T-helper 17 cell (primary cell): ENCODE results near the gene CDH4. TPM values are rescaled to one million over a fixed set of nuclear protein-coding genes. Genes with fewer than 3 reads are reported as not detected.

Experiments used
- ATAC-seq: fragments of 150-1000 bp; cut with Tn5 transposase; 2 replicates; pipeline ENCODE4 v1.10.0; 2021; ENCODE audit warnings: mild to moderate bottlenecking, moderate library complexity
- DNase-seq, 3 donors: peaks; one replicate each; pipeline versions ENCODE4 v3.0.0 to v3.0.0-alpha.2; 2020 to 2021
- H3K9me3 ChIP-seq: one replicate; pipeline ENCODE4 v1.7.0; 2013; ENCODE audit warnings: low read length, mild to moderate bottlenecking; ENCODE audit not compliant: control insufficient read depth, poor library complexity, severe bottlenecking
- H3K27ac Mint-ChIP-seq: one replicate; pipeline ENCODE4 v1.8.0; 2022; ENCODE audit warnings: mild to moderate bottlenecking, moderate library complexity, mixed read lengths
- H3K27me3 Mint-ChIP-seq: one replicate; pipeline ENCODE4 v1.8.0; 2022; ENCODE audit warnings: mixed read lengths
- H3K36me3 Mint-ChIP-seq: one replicate; pipeline ENCODE4 v1.8.0; 2022; ENCODE audit warnings: low read depth, mixed read lengths
- H3K4me1 Mint-ChIP-seq: one replicate; pipeline ENCODE4 v1.8.0; 2022; ENCODE audit warnings: mild to moderate bottlenecking, mixed read lengths
- H3K4me3 Mint-ChIP-seq: one replicate; pipeline ENCODE4 v1.8.0; 2022; ENCODE audit warnings: mild to moderate bottlenecking, moderate library complexity, mixed read lengths
- total RNA-seq, 4 donors: library from RNA in 2 of 4; stranded (reverse) in 2 of 4; gene quantifications; one replicate each; pipeline ENCODE4 v1.2.3 and lab custom pipeline; 2022 to 2026

The CDH4 gene
- total RNA-seq, 2 donors from 2014 or later = 0.55 to 0.67 TPM

- Mint-ChIP-seq H3K4me3 (no peak overlapping the region), H3K27me3 (peaks cover 17% of the 10 kb centered on the region), H3K36me3 (peaks cover 2% of the 10 kb centered on the region), H3K4me1 (no peaks in the 10 kb centered on the region), H3K27ac (no peak overlapping the region)
- DNase-seq = no peak
- H3K9me3 ChIP-seq = no peaks in the 10 kb centered on the region
- ATAC-seq = no peak
Observed at GRCh38 chr20:61636531-61637116, 384.6 kb downstream of the CDH4 start.

- no peaks in the 10 kb centered on the region for H3K9me3 ChIP-seq
- Mint-ChIP-seq H3K36me3 (no peaks in the 10 kb centered on the region), H3K27me3 (peaks cover 17% of the 10 kb centered on the region), H3K27ac (no peak overlapping the region), H3K4me3 (no peak overlapping the region), H3K4me1 (no peaks in the 10 kb centered on the region)
- no peak for ATAC-seq
- DNase-seq = no peak
Observed at GRCh38 chr20:61638802-61639585, 386.9 kb downstream of the CDH4 start.

- H3K4me1 Mint-ChIP-seq = no peaks in the 10 kb centered on the region
- H3K36me3 Mint-ChIP-seq = no peaks in the 10 kb centered on the region
- no peak for DNase-seq
- no peak overlapping the region for H3K27ac Mint-ChIP-seq
- peaks cover 17% of the 10 kb centered on the region for H3K27me3 Mint-ChIP-seq
- no peaks in the 10 kb centered on the region for H3K9me3 ChIP-seq
- ATAC-seq = no peak
- no peak overlapping the region for H3K4me3 Mint-ChIP-seq
Observed at GRCh38 chr20:61640131-61640870, 388.2 kb downstream of the CDH4 start.

DNA sequence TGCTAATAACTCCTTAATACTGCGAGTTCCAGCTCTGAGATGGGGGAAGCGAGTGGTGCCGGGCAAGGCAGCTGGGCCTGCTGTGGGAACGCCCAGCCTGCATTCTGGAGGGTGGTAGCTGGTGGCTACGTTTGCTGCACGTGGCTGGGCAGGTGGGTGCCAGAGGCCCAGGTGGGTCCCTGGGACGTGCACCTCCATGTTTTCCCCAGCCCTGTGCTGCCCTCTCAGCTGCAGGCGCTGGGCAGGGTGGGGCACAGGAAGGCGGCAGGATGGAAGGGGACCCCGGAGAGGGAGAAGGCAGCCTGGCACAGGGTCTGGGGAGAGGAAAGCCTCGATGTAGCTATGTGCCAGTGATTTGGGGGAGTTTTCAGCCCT, 388.8 kb downstream of the CDH4 start:
- no peak overlapping the region for H3K27ac Mint-ChIP-seq
- DNase-seq = no peak
- no peaks in the 10 kb centered on the region for H3K36me3 Mint-ChIP-seq
- ATAC-seq = no peak
- H3K9me3 ChIP-seq = no peaks in the 10 kb centered on the region
- H3K4me3 Mint-ChIP-seq = no peak overlapping the region
- H3K27me3 Mint-ChIP-seq = peaks cover 17% of the 10 kb centered on the region
- H3K4me1 Mint-ChIP-seq = no peaks in the 10 kb centered on the region

DNA sequence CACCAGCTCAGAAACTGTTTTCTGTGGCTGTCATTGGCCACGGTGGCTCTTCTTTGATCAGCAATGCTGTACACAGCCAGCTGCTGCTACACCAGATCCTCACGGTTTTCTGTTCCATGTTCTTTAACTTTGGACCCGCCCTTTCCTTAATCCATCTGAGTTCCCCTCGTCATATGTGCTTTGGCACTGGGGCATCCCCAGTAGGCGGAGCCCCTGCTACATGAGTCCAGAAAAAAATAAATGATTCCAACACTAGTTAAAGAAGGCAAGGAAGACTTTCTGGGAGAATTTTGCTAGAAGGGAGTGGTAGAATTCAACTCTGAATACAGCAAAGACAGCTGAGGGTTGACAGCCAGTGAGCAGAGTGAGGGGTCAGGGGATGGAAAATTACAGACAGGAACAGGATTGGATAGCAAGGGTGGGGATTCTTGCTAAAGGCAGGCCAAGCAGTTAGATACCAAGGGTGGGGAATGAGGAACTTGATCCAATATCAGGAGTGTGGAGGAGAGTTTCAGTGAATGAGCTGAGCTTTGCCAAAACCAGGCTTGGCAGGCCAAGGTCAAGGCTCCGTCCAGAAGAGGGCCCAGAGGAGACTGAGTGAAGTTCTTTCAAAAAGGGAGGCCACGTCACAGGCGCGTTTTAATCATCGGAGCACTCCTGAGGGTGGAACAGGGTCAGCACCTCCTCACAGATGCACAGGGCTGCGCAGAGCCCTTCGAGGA, 391.8 kb downstream of the CDH4 start:
- Mint-ChIP-seq H3K27me3 (peaks cover 20% of the 10 kb centered on the region), H3K4me3 (no peak overlapping the region), H3K36me3 (no peaks in the 10 kb centered on the region), H3K4me1 (no peaks in the 10 kb centered on the region), H3K27ac (no peak overlapping the region)
- ATAC-seq (no peak), DNase-seq (no peak)
- H3K9me3 ChIP-seq = no peaks in the 10 kb centered on the region

DNA sequence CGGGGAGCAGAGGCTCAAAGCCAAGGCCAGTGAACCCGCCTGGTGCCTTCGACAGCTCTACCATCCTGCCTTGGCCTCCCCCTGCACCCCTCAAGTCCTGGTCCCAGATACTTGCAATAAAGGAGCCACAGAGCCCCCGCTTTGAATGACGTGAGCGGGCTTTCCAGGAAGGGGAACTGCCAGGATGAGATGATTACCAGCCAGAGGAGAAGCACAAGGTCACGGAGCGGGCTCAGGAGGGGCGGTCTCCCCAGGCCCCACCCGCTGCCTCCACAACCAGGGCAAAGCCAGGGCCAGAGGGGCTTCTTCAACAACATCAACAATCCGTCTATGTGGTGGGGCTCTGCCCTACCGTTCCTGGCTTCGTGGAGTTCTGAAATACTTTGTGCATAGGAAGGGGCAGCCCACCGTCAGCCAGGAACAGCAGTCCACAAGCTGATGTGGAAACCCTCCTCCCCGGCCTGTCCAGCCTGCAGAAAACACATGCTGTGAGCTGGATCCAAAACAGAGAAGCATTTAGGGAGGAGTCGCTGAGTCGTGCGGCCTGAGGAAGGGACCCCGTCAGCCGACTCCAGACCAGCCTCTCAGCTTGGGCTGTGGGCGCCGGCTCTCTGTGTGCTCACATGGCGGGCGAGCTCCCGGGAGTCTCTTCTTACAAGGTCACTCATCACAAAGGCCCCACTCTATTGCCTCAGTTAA, 392.5 kb downstream of the CDH4 start:
- no peaks in the 10 kb centered on the region for H3K36me3 Mint-ChIP-seq

DNA sequence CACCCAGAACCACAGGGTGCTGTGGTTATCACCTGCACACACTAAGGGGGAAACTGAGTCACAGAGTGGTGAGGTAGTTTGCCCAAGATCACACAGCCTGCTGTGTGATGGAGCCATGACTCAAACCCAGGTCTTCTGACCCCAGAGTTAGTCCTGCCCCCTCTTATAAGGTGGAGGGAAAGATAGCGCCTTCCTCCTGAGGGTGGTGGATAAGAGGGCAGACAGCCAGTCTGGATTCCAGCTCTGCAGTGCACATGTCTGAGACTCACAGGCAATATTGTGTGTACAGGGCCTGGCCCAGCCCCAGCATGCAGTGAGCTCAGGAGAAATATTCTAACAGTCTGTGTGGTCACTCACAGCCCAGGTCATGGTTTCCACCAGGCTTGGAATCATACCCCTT, 393.7 kb downstream of the CDH4 start:
- no peak overlapping the region for H3K27ac Mint-ChIP-seq
- no peak for ATAC-seq

More for the DNA sequence above, 392.5 kb downstream of the CDH4 start:
- Mint-ChIP-seq H3K4me3 (no peak overlapping the region), H3K27me3 (peaks cover 17% of the 10 kb centered on the region), H3K27ac (no peak overlapping the region), H3K4me1 (no peaks in the 10 kb centered on the region)
- H3K9me3 ChIP-seq = no peaks in the 10 kb centered on the region
- ATAC-seq = no peak
- DNase-seq = no peak

GRCh38 chr20:61646453-61646852, 394.4 kb downstream of the CDH4 start:
- no peak for DNase-seq
- no peaks in the 10 kb centered on the region for H3K4me1 Mint-ChIP-seq
- peaks cover 6% of the 10 kb centered on the region for H3K27me3 Mint-ChIP-seq
- ATAC-seq = no peak
- H3K9me3 ChIP-seq = no peaks in the 10 kb centered on the region
- H3K4me3 Mint-ChIP-seq = no peak overlapping the region
- no peak overlapping the region for H3K27ac Mint-ChIP-seq
- H3K36me3 Mint-ChIP-seq = no peaks in the 10 kb centered on the region

More for the DNA sequence above, 393.7 kb downstream of the CDH4 start:
- no peak for DNase-seq
- H3K9me3 ChIP-seq = no peaks in the 10 kb centered on the region
- Mint-ChIP-seq H3K27me3 (peaks cover 9% of the 10 kb centered on the region), H3K36me3 (no peaks in the 10 kb centered on the region), H3K4me3 (no peak overlapping the region), H3K4me1 (no peaks in the 10 kb centered on the region)

GRCh38 chr20:61646986-61647385, 394.9 kb downstream of the CDH4 start:
- ATAC-seq = no peak
- Mint-ChIP-seq H3K4me1 (no peaks in the 10 kb centered on the region), H3K27ac (no peak overlapping the region), H3K27me3 (peaks cover 11% of the 10 kb centered on the region), H3K4me3 (no peak overlapping the region), H3K36me3 (no peaks in the 10 kb centered on the region)
- DNase-seq = no peak
- no peaks in the 10 kb centered on the region for H3K9me3 ChIP-seq

GRCh38 chr20:61647702-61648101, 395.6 kb downstream of the CDH4 start:
- H3K4me3 Mint-ChIP-seq = no peak overlapping the region
- ATAC-seq = no peak
- H3K27ac Mint-ChIP-seq = no peak overlapping the region
- no peaks in the 10 kb centered on the region for H3K4me1 Mint-ChIP-seq
- H3K36me3 Mint-ChIP-seq = no peaks in the 10 kb centered on the region
- H3K9me3 ChIP-seq = no peaks in the 10 kb centered on the region
- H3K27me3 Mint-ChIP-seq = peaks cover 11% of the 10 kb centered on the region
- DNase-seq = no peak

DNA sequence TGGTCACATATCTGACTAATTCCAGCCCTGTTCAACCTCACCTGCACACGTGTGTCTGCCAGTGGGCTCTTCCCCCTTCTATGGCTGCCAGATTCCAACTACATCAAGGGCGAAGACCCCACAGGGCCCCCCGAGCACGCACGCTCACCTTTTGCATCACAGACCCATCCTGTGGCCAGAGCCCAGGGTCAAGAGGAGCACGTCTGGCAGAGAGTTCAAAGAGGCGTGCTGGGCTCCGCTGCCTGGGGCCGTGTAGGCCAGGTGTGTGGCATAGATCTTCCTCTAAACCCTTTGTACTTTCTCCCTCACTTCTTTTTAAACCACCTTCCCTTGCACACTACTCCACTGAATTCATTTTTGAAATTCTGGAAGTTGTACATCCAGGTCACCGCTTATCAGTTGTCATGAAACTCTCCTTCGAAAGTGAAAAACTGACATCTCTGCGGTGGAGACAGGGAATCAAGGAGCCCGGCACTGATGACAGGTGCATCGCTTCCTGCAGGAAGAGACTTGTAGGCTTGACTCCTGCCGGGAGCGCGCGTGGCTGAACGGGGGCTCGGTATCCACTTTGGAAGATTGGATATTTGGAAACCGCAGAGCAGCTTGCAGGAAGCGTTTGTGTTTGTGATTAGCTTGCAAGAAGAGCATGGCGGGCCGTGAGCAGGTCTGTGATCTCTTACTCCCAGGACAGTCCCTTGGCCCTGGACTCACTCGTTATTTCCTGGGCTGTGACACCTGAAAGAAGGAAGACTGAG, 397.2 kb downstream of the CDH4 start:
- DNase-seq (no peak), ATAC-seq (no peak)
- Mint-ChIP-seq H3K27ac (no peak overlapping the region), H3K36me3 (no peaks in the 10 kb centered on the region), H3K4me3 (no peak overlapping the region), H3K27me3 (peaks cover 11% of the 10 kb centered on the region), H3K4me1 (no peaks in the 10 kb centered on the region)
- no peaks in the 10 kb centered on the region for H3K9me3 ChIP-seq

GRCh38 chr20:61649860-61650162, 397.8 kb downstream of the CDH4 start:
- no peaks in the 10 kb centered on the region for H3K9me3 ChIP-seq
- no peak for ATAC-seq
- Mint-ChIP-seq H3K4me1 (no peaks in the 10 kb centered on the region), H3K36me3 (no peaks in the 10 kb centered on the region), H3K27me3 (peaks cover 11% of the 10 kb centered on the region), H3K27ac (no peak overlapping the region), H3K4me3 (no peak overlapping the region)
- no peak for DNase-seq
